ENCODE measurements around the gene HMGB3.

- no peak for TF ChIP-seq POLR2A (IDR thresholded peaks at IDR 0.05)
- TF ChIP-seq, protein P1, sequence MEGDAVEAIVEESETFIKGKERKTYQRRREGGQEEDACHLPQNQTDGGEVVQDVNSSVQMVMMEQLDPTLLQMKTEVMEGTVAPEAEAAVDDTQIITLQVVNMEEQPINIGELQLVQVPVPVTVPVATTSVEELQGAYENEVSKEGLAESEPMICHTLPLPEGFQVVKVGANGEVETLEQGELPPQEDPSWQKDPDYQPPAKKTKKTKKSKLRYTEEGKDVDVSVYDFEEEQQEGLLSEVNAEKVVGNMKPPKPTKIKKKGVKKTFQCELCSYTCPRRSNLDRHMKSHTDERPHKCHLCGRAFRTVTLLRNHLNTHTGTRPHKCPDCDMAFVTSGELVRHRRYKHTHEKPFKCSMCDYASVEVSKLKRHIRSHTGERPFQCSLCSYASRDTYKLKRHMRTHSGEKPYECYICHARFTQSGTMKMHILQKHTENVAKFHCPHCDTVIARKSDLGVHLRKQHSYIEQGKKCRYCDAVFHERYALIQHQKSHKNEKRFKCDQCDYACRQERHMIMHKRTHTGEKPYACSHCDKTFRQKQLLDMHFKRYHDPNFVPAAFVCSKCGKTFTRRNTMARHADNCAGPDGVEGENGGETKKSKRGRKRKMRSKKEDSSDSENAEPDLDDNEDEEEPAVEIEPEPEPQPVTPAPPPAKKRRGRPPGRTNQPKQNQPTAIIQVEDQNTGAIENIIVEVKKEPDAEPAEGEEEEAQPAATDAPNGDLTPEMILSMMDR (IDR thresholded peaks at IDR 0.05): no peak
Measured at GRCh38 chrX:151004085-151004484, 20.9 kb downstream of the HMGB3 start.
